HUES48 (cell line): ENCODE results near the gene MRPS14.

Source experiments
- H3K27ac ChIP-seq: one replicate; pipeline ENCODE4 v1.7.0; 2013; ENCODE audit warnings: low read depth, low read length, inconsistent platforms
- H3K27me3 ChIP-seq: 2 replicates; pipeline ENCODE4 v1.6.1; 2013; ENCODE audit warnings: mild to moderate bottlenecking, low read length; ENCODE audit not compliant: control insufficient read depth, insufficient read depth
- H3K36me3 ChIP-seq: 2 replicates; pipeline ENCODE4 v1.6.1; 2013; ENCODE audit warnings: low read length; ENCODE audit not compliant: control insufficient read depth, insufficient read depth
- H3K4me1 ChIP-seq: 2 replicates; pipeline ENCODE4 v1.6.1; 2013; ENCODE audit warnings: mild to moderate bottlenecking, low read length; ENCODE audit not compliant: control insufficient read depth, insufficient read depth
- H3K4me3 ChIP-seq: 2 replicates; pipeline ENCODE4 v1.5.1; 2013; ENCODE audit warnings: mild to moderate bottlenecking, low read depth, low read length
- H3K9ac ChIP-seq: 2 replicates; pipeline ENCODE4 v1.6.1; 2013; ENCODE audit warnings: mild to moderate bottlenecking, low read depth, low read length, moderate library complexity
- H3K9me3 ChIP-seq: 2 replicates; pipeline ENCODE4 v1.6.1; 2013; ENCODE audit warnings: low read length; ENCODE audit not compliant: control insufficient read depth, insufficient read depth

The MRPS14 gene

DNA sequence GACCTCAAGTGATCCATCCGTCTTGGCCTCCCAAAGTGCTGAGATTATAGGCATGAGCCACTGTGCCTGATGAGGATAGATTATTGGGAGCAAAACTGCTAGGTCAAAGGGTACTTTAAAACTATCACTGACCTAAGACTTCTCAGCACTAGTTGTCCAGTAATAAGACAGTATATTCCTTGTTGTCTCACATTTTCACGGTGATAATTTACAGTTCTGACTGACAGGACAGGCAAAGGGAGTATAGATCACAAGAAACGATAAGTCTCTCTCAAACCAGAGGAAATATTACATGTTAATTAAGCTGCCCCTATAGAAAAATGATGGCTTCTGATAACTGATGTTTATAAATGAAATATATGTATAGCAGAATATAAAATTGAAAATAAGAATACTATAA is 3.7 kb downstream of the MRPS14 start:
- Histone ChIP-seq H3K4me3 (no peak overlapping the region), H3K27me3 (no peaks in the 10 kb centered on the region), H3K9me3 (no peaks in the 10 kb centered on the region), H3K36me3 (peaks cover 36% of the 10 kb centered on the region), H3K4me1 (no peaks in the 10 kb centered on the region), H3K9ac (no peak overlapping the region), H3K27ac (no peak overlapping the region)

DNA sequence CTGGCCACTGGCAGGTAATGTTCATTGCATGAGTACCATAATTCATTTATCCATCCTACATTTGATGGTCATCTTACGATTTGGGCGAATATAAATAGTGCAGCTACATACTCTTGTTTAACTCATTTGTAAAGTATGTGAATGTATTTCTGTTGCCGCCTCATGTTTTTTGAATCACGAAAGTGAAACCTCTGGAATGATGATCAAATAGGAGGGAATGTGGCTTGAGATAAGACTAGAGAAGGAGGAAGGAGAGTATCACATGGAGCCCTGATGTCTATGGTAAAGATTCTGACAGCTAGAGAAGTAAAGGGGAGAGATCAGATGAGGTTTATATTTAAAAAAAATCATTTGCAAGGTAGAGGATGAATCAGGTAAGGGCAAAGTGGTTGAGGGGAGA is 8.0 kb downstream of the MRPS14 start:
- Histone ChIP-seq H3K9ac (no peak overlapping the region), H3K27me3 (no peaks in the 10 kb centered on the region), H3K27ac (no peak overlapping the region), H3K36me3 (peaks cover 79% of the 10 kb centered on the region), H3K9me3 (no peaks in the 10 kb centered on the region), H3K4me3 (no peak overlapping the region), H3K4me1 (no peaks in the 10 kb centered on the region)

DNA sequence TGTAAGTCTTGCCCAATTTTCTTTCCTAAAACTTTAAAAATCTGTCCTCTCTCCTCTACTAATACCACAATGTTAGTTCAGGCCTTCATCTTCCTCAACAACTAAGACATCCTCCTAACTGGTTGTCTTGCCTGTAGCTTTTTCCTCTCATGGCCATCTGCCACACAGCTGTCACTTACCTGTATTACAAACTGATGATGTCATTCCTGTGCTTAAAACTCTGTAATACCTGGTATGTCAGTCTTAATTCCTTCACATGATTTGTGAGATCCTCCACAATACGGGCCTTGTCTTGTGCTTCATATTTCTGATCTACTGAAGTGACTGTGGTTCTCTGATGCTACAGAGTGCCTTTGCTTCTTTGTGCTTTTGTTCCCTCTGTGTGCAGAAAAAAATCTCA is 9.8 kb downstream of the MRPS14 start:
- Histone ChIP-seq H3K36me3 (peaks cover 93% of the 10 kb centered on the region), H3K4me3 (no peak overlapping the region)

DNA sequence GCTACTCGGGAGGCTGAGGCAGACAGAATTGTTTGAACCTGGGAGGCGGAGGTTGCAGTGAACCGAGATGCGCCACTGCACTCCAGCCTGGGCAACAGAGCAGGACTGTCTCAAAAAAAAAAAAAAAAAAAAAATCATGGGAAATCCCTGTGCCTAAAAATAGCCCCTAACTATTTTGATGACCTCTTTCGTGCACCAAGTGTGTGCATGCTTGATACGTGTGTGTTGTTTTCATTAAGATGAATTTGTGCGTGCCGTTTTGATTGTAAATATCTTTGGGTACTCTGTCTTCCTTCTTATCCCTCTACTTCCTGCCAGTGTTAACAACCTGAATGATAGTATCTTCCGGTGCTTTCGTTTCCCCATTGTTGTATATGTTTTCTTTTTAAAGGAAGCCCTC is 13.7 kb downstream of the MRPS14 start:
- Histone ChIP-seq H3K9ac (no peak overlapping the region), H3K4me3 (no peak overlapping the region), H3K36me3 (peaks cover 97% of the 10 kb centered on the region), H3K4me1 (no peaks in the 10 kb centered on the region), H3K9me3 (no peaks in the 10 kb centered on the region), H3K27ac (no peak overlapping the region), H3K27me3 (no peaks in the 10 kb centered on the region)

More for the DNA sequence above, 9.8 kb downstream of the MRPS14 start:
- no peaks in the 10 kb centered on the region for H3K27me3 ChIP-seq
- H3K9me3 ChIP-seq, result no peaks in the 10 kb centered on the region
- H3K9ac ChIP-seq, result no peak overlapping the region
- no peaks in the 10 kb centered on the region for H3K4me1 ChIP-seq
- no peak overlapping the region for H3K27ac ChIP-seq

DNA sequence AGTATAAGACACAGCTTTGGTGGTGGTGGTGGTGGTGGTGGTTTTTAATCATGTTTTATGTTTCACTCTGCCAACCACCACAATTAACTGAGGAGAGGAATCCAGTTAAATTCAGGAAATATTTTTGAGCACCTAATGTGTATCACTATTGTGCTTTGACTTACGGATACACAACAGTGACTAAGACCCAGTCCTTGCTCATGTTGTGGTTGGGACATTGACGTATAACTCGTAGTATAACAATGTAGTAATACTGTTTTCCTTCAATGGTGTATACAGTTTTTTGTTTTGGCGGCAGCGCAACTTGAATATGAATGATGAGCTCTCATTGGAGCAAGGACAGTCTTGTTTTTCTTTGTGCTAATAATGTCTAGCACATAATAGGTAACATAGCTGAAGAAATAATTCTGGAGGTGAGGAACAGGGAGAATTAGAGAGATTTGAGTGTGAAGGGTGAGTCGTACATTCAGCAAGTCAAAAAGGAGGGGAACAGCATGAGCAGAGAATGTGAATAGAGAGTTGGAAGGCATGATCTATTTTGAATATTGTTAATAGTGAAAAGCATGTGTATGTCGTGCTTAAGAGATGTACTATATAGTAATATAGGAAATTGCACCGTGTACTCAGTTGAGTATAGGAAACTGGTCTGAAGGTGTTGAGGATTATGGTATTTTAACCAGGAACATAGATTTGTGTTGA is 18.0 kb downstream of the MRPS14 start:
- H3K4me1 ChIP-seq, result peaks cover 14% of the 10 kb centered on the region
- H3K27ac ChIP-seq, result no peak overlapping the region
- H3K9me3 ChIP-seq, result no peaks in the 10 kb centered on the region
- peaks cover 60% of the 10 kb centered on the region for H3K36me3 ChIP-seq
- no peak overlapping the region for H3K4me3 ChIP-seq
- no peaks in the 10 kb centered on the region for H3K27me3 ChIP-seq
- H3K9ac ChIP-seq, result no peak overlapping the region

DNA sequence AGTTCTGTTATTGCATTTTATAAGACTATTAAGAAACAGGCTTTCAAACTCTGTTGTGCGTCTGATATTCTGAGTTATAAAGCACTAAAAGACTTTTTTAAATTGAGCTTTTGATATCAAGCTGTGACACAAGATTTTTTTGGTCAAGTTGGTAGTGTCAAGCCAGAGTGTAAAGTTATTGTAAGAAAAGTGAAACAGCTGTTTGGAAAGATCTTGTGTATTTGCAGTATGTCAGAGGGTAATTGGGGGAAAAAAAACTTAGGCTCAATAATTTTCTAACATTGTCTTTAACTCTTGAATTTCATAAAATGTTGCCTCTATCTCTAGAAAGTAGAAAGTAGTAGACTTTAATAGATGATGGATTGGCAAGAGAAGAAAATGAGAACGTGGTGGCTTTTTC is 19.7 kb downstream of the MRPS14 start:
- peaks cover 14% of the 10 kb centered on the region for H3K4me1 ChIP-seq
- H3K27ac ChIP-seq, result no peak overlapping the region
- no peak overlapping the region for H3K9ac ChIP-seq
- H3K36me3 ChIP-seq, result peaks cover 46% of the 10 kb centered on the region
- no peaks in the 10 kb centered on the region for H3K27me3 ChIP-seq
- H3K9me3 ChIP-seq, result no peaks in the 10 kb centered on the region
- no peak overlapping the region for H3K4me3 ChIP-seq

DNA sequence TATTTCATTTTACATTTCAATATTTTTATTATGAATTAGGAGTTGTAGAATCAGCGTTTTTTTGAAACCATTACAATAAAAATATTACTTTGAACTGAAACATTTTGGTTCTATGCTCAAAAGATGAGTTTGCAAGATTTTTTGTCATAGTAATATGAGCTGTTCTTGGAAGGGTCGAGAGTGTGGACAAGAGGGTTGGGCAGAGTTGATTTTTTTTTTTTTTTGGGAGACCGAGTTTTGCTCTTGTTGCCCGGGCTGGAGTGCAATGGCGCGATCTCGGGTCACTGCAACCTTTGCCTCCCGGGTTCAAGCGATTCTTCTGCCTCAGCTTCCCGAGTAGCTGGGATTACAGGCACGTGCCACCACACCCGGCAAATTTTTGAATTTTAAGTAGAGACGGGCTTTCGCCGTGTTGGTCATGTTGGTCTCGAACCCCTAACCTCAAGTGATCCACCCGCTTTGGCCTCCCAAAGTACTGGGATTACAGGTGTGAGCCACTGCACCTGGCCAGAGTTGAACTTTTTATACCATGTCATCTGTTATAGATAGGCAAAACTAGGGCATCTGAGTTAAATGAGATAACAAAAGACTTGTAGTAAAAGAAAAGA is 20.2 kb downstream of the MRPS14 start:
- Histone ChIP-seq H3K4me1 (peaks cover 14% of the 10 kb centered on the region), H3K27ac (no peak overlapping the region), H3K36me3 (peaks cover 40% of the 10 kb centered on the region), H3K9ac (no peak overlapping the region), H3K4me3 (peak overlapping the region; percentile 18; the same call in 1 of the 2 replicates), H3K9me3 (no peaks in the 10 kb centered on the region), H3K27me3 (no peaks in the 10 kb centered on the region)

DNA sequence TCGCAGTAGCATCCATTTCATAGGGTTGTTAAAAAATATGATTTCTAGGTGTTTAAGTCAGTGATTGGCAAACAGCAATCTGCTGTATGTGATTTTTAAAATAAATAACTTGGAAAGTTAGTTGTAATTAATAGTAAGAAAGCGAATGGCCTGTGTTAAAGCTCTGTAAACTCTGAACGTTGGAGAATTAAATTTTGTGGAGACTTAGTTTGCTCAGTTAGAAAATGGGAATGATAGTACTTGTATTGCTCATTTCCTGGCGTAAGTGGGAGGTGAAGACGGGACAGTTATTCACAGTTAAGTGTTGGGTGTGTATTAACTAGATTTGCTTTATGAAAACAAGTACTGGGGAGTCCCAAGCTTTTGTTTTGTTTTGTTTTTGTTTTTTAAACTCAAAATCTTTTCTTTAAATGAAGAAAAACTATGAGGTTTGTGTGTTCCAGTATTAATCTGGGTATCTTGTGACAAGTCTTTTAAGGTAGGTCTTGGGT is 22.5 kb downstream of the MRPS14 start:
- Histone ChIP-seq H3K27ac (no peak overlapping the region), H3K4me3 (peak overlapping the region; percentile 97), H3K36me3 (peaks cover 18% of the 10 kb centered on the region), H3K9ac (peak overlapping the region; percentile 99), H3K9me3 (no peaks in the 10 kb centered on the region), H3K4me1 (peaks cover 14% of the 10 kb centered on the region), H3K27me3 (no peaks in the 10 kb centered on the region)

DNA sequence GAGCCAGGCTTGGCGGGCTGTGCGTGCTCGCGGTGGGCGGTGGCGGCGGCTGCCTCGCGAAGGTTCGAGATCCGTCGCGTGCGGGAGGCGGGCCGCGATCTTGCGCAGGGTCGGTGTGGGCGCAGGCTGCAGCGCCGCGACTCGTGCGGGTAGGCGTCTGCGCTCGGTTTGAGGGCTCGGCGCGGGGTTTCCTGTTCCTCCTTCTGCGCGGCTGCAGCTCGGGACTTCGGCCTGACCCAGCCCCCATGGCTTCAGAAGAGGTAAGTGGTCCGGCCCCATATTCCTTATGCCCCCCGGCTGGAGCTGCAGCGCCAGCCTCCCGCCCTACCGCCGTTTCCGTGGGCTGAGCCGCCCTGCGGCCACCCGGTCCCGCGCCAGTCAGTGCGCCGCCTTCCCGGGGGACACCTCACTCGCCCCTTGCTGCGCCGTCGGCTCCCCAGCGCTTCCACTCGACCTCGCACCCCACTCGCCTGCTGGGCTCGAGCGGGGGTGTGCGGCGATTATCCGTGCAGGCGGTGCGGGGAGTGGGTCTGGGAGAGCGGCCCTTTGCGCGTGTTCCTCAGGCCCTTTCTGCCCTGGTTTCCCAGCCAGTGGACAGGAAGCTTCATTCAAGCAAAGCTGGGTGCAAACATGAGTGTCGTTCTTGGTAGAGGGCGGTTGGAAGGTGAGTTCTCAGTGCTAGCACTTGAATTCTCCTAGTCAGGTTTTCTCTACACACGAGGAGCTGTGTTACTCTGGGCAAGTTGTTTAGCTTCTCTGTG is 23.1 kb downstream of the MRPS14 start, which contains the start of gene CACYBP:
Gene CACYBP (plus strand): TSS at position 12 of the 761 bp plus-strand sequence. CDS start 234 bp downstream, at position 246.
- Histone ChIP-seq H3K27me3 (no peaks in the 10 kb centered on the region), H3K27ac (peak within 1 kb of the TSS; percentile 99), H3K9ac (peak within 1 kb of the TSS; percentile 99), H3K36me3 (peaks cover 11% of the 10 kb centered on the region), H3K4me3 (peak within 1 kb of the TSS; percentile 97), H3K9me3 (no peaks in the 10 kb centered on the region), H3K4me1 (peaks cover 14% of the 10 kb centered on the region)

DNA sequence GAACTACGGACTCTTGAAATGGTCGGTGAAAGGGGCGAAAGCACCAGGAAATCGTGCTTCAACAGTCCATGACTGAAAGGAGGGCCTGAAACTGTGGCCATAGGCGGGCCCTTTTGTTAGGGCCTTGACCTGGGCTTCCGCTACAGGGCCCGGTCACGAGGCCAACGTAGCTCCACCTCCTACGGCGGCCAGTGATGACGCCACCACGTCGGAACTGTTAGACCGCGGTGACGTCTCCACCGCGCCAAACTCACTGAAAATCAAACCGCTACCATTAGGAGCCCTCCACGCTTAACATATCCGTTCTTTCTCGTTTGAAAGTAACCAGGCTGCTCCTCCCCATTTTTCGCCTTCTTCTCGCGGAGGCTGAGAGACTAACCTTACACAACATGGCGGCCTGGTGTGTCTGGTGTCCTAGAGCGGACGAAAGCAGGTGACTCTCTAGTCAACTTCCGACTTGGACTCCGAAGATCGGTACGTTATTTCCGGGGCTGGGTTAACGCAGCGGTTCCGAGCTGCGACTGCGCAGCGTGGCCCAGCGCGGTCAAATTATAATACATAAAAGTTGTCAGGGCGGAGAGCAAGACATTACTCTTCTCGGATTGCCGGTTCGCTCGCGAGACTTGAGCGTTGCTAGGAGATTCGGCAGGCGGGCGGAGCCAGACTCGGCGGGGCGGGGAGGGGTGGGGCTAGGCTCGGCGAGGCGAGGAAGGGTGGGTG is 23.8 kb downstream of the MRPS14 start:
- Histone ChIP-seq H3K36me3 (peaks cover 4% of the 10 kb centered on the region), H3K27me3 (no peaks in the 10 kb centered on the region), H3K4me3 (peak overlapping the region; percentile 97), H3K4me1 (peaks cover 14% of the 10 kb centered on the region), H3K9ac (peak overlapping the region; percentile 99), H3K27ac (peak overlapping the region; percentile 99), H3K9me3 (no peaks in the 10 kb centered on the region)
